NCI-H1417 (cell line): ENCODE measurements around the gene STOML1.

Experiments used
- DNase-seq, 3 experiments: peaks; one replicate each; lab custom pipeline; 2025; lab: John Stamatoyannopoulos, UW

Gene STOML1

GRCh38 chr15:74019734-74020133 is 27.6 kb upstream of the STOML1 start:
- no peak for DNase-seq

GRCh38 chr15:74013374-74013894 is 21.3 kb upstream of the STOML1 start:
- no peak for DNase-seq

- DNase-seq = no peak
These were observed 19.5 kb upstream of the STOML1 start for GRCh38 chr15:74011610-74012009.

GRCh38 chr15:74010929-74011540 is 18.9 kb upstream of the STOML1 start:
- DNase-seq = no peak

- DNase-seq = no peak
These were observed 16.8 kb upstream of the STOML1 start for GRCh38 chr15:74008901-74009300.

- DNase-seq = peak in 1 of 3 experiments; percentile 23
These were observed 15.8 kb upstream of the STOML1 start for GRCh38 chr15:74007820-74008371.

GRCh38 chr15:74006774-74007639 is 14.9 kb upstream of the STOML1 start:
- no peak for DNase-seq

GRCh38 chr15:73997986-73998385 is 5.9 kb upstream of the STOML1 start:
- no peak for DNase-seq

GRCh38 chr15:73996939-73997338 is 4.8 kb upstream of the STOML1 start:
- DNase-seq = peak in 1 of 3 experiments; percentile 35

GRCh38 chr15:73996267-73996666 is 4.2 kb upstream of the STOML1 start:
- no peak for DNase-seq

- peak in 1 of 3 experiments; percentile 32 for DNase-seq
These were observed 3.0 kb upstream of the STOML1 start for GRCh38 chr15:73994912-73995622.

- DNase-seq = peak; percentile 94 to 98 (median 95)
These were observed 2.4 kb upstream of the STOML1 start, which contains the start of gene PML for GRCh38 chr15:73994413-73994883. Gene PML, plus strand, starts transcription at chr15:73994716. Its CDS starts 97 bp downstream, at chr15:73994813.

- DNase-seq = no peak
These were observed 1.3 kb upstream of the STOML1 start for GRCh38 chr15:73993211-73993994.

- DNase-seq = no peak
These were observed 451 bp upstream of the STOML1 start for GRCh38 chr15:73992594-73992898.

- DNase-seq = no peak
These were observed 835 bp downstream of the STOML1 start for GRCh38 chr15:73991260-73991659.

- peak in 2 of 3 experiments; percentile 29 to 64 for DNase-seq
These were observed 1.7 kb downstream of the STOML1 start for GRCh38 chr15:73990250-73991005.

GRCh38 chr15:73989001-73989798 is 2.9 kb downstream of the STOML1 start:
- DNase-seq = no peak

- no peak for DNase-seq
These were observed 3.6 kb downstream of the STOML1 start for GRCh38 chr15:73988445-73988969.

GRCh38 chr15:73987681-73988444 is 4.2 kb downstream of the STOML1 start:
- no peak for DNase-seq
